Posterior vena cava (tissue), 2 donors: ENCODE data around the gene ADAMTS13. TPM values are rescaled to one million over a fixed set of nuclear protein-coding genes. Genes with fewer than 3 reads are reported as not detected.
"Not testable (repeated sequence)": the region's sequence is repeated elsewhere in the genome, so short reads cannot be mapped to it uniquely, and the experiment has no call there.

Experiments
- DNase-seq: peaks from one replicate; pipeline ENCODE4 v3.0.0-alpha.2; 2020; ENCODE audit warnings: low spot score
- intact Hi-C, 2 donors: fragments of 100-400 bp; cut with DNase I; formaldehyde crosslinking; loops; one replicate each; pipeline versions ENCODE4 v1.14.1 to v1.14.2; 2022 to 2023
- total RNA-seq, 2 donors: library from RNA; stranded (reverse); fragmentation: NEBNext Ultra II Directional; extraction: Animal tissue kit (Norgen Biotek cat#: 25700); gene quantifications; one replicate each; pipeline ENCODE4 v1.2.1, GENCODE V29; 2021
- donor health status: DM: yes; HTN: yes; CAD: no.
- donor health status: DM: yes; HTN: yes; CAD: no.

ADAMTS13 gene
- total RNA-seq, 2 donors from 2014 or later: 0.48 to 1.8 TPM

- DNase-seq: no peak
- intact Hi-C loops: no loop called here
Measured at GRCh38 chr9:133389562-133389961, 32.6 kb upstream of the ADAMTS13 start.

DNA sequence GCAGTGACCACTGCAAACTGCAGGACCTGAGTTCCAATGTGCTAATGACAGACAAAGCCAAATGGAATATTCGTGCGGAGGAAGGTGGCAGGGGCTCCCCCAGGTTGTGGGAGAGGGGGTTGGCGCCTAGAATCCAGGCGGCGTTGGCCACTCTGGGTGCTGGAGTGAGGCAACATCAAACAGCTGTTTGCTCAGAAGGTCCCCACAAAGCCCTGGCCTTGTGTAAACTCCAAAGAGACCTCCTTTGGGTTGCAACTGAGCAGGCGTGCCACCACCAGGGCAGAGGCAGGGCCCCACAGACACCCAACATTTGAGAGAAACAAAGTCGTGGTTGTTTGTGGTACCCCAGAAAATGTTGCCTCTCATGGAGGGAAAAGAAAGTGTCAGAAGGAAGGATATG is 31.5 kb upstream of the ADAMTS13 start:
- DNase-seq: no peak
- intact Hi-C loops: no loop called here

GRCh38 chr9:133391449-133391848 is 30.7 kb upstream of the ADAMTS13 start:
- intact Hi-C loops, DNase-seq: not testable (repeated sequence)

- not testable (repeated sequence) for DNase-seq
- intact Hi-C loops: loop anchor here in 1 of 2 donors (1.0 kb wide), 1 partner anchor 44 kb away; no protein-coding TSS in a partner anchor
Measured at GRCh38 chr9:133392308-133392707, 29.9 kb upstream of the ADAMTS13 start.

- intact Hi-C loops: no loop called here
Measured at GRCh38 chr9:133393399-133393798, 28.8 kb upstream of the ADAMTS13 start.

DNA sequence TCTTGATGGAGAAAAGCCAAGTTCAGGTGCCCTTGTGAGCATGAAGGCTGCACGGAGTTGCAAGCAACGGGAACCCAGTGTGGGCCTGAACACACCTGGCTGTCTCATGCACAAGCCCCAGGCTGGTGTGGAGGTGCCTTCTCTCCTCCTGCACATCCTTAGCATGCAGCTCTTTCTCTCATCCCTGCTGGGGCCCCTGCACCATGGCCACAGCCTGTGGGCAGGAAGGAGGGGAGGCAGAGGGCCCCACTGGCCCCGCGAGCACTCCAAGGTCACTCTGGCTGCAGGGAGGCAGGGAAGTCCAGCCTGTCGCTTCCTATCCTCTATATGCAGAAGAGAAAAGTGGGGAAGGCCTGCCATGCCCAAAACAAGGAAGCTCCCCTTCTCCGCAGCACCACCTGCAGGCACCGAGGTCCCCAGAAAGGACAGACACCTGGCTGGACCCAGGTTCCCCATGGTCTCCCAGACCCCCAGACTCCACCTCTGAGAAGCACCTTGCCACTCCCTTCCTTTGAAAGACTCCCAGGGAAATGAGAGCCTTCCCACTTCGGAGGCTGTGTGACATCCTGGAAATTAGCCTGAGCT is 27.4 kb upstream of the ADAMTS13 start:
- intact Hi-C loops: no loop called here
- no peak for DNase-seq

More at GRCh38 chr9:133393399-133393798, 28.8 kb upstream of the ADAMTS13 start:
- DNase-seq: no peak

- intact Hi-C loops: no loop called here
- DNase-seq: no peak
Measured at GRCh38 chr9:133396952-133397351, 25.2 kb upstream of the ADAMTS13 start.

DNA sequence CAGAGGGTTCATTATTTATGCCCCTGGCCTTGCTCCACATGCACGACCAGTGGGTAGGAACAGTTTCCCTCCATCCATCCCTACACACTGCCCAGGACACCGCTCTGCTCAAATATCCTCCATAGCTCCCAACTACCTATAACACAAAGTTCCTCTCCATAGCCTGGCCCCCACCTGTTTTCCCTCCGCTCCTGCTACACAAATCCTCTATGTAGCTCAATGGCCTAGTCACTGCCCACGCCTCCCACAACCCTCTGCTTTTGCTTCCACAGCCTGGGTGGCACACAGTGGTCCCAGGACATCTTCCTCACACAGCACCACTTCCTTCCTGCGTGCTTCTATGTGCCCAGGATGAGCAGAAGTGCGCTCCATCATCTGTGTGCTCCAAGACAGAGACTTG is 24.8 kb upstream of the ADAMTS13 start:
- intact Hi-C loops: no loop called here
- DNase-seq: no peak

DNA sequence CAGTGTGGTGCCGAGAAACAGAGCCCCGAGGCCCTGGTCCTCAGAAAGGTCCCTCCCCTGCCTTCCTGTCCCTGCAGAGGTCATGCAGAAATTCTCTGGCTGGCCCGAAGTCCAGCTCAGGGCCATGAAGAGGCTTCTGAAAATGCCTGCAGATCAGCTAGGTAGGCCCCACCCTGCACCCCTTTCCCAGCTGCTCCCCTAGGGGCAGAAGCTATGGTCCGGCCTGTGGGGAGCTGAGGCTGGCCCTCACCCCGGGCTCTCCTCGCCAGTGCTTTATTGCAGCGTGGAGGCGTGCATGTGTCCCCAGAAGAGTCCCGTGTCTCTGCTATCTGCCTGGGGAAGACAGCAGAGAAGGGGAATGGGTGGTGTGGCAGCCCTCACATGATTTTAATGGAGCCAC is 24.3 kb upstream of the ADAMTS13 start:
- DNase-seq: no peak
- intact Hi-C loops: no loop called here

DNA sequence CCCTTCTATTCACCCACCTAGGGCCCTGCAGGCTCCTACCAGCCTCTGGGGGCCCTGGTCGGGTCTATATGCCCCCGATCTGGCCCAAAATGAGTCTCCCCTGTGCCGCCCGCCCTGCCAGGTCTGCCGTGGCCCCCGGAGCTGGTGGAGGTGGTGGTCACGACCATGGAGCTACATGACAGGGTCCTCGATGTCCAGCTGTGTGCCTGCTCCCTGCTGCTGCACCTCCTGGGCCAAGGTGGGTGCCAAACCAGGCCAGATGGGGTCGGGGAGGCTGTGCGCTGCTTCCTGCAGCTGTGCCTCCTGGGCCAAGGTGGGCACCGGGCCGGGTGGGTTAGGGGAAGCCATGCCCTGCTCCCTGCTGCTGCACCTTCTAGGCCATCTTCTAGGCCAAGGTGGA is 21.9 kb upstream of the ADAMTS13 start:
- DNase-seq: no peak
- intact Hi-C loops: no loop called here

GRCh38 chr9:133401588-133401987 is 20.6 kb upstream of the ADAMTS13 start:
- no peak for DNase-seq
- intact Hi-C loops: no loop called here

DNA sequence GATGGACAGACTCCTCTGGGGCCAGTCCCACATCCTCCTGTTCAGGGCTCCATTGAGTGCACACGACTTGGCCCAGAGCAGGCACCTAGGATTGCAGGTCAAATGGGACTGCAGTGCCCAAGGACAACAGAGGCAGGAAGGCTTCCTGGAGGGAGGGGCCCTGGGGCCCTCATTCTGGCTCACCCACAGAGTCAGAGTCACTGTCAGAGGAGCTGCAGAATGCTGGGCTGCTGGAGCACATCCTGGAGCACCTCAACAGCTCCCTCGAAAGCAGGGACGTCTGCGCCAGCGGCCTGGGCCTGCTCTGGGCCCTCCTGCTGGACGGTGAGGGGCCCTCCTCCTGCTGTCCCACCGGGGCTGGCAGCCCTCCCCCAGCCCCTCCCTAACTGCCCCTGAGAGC is 19.5 kb upstream of the ADAMTS13 start:
- DNase-seq: no peak
- intact Hi-C loops: no loop called here

- no peak for DNase-seq
- intact Hi-C loops: loop anchor here in 1 of 2 donors (2.0 kb wide), 1 partner anchor 85 kb away; no protein-coding TSS in a partner anchor
Measured at GRCh38 chr9:133403766-133404453, 18.3 kb upstream of the ADAMTS13 start.

DNA sequence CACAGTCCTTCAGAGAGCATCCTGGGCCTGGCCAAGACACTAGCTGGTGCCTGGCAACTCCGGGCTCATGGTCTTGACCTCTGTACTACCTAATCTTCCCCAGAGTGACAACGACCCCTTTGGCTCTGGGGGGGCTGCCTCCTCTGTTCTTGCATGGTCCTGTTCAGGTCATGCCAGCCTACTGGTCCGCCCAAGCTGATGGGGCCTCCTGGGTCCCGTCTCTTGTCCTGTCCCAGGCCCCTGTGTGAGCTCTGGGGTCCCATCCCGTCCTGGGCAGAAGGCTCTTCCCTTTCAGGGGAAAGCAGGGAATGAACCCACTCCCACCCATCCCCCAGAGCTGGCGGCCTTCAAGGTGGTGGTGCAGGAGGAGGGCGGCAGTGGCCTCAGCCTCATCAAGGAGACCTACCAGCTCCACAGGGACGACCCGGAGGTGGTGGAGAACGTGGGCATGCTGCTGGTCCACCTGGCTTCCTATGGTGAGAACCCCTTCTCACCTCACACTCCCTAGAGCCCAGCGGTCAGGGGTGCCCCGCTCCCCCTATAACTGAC is 17.6 kb upstream of the ADAMTS13 start:
- no peak for DNase-seq
- intact Hi-C loops: loop anchor here (2.0 to 5.0 kb wide), 2 partner anchors 83 to 84 kb away; no protein-coding TSS in a partner anchor

GRCh38 chr9:133405508-133406438 is 16.4 kb upstream of the ADAMTS13 start:
- intact Hi-C loops: loop anchor here (2.0 to 5.0 kb wide), 2 partner anchors 82 to 83 kb away; no protein-coding TSS in a partner anchor
- no peak for DNase-seq

- intact Hi-C loops: loop anchor here in 1 of 2 donors (5.0 kb wide), 1 partner anchor 81 kb away; no protein-coding TSS in a partner anchor
Measured at GRCh38 chr9:133406480-133407307, 15.5 kb upstream of the ADAMTS13 start.

GRCh38 chr9:133408042-133408441 is 14.1 kb upstream of the ADAMTS13 start:
- intact Hi-C loops: loop anchor here in 1 of 2 donors (5.0 kb wide), 1 partner anchor 79 kb away; no protein-coding TSS in a partner anchor
- no peak for DNase-seq

More at GRCh38 chr9:133406480-133407307, 15.5 kb upstream of the ADAMTS13 start:
- peak; percentile 92 for DNase-seq

DNA sequence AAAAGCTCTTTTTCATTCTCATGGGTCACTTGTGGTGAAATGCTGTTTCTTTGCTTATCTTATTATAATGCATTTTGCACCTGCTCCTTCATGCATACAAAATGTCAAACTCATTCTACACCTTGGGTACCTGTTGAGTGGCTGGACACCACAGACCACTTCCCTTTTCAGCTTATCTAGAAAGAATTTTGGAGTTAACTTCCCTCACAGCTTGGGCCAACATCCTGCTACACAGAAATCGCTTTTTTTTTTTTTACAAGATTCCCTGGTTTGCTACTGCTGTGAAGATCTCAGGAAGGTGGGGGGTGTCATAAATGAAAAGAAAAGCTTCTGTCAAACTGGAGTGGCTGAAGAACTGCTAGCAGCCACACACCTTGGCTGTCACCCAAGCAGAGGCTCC is 7.0 kb upstream of the ADAMTS13 start:
- intact Hi-C loops: loop anchor here in 1 of 2 donors (5.0 kb wide), 1 partner anchor 612 kb away; the partner anchor contains the start of gene BRD3OS
- DNase-seq: no peak
